ENCODE measurements around the gene DENND5A. TPM values are rescaled to one million over a fixed set of nuclear protein-coding genes. Genes with fewer than 3 reads are reported as not detected.
"Not testable (repeated sequence)": the region's sequence is repeated elsewhere in the genome, so short reads cannot be mapped to it uniquely, and the experiment has no call there.

DENND5A gene
- total RNA-seq, 2 experiments from 2014 or later: 40.6 to 44.3 TPM

- H3K36me3 Mint-ChIP-seq (ENCODE audit: low read depth): peaks cover 34% of the 10 kb centered on the region
Observed at GRCh38 chr11:9170450-9170849, 94.7 kb downstream of the DENND5A start.

GRCh38 chr11:9169595-9170295, 95.4 kb downstream of the DENND5A start:
- POLR2A ChIA-PET: no interaction called here

More at GRCh38 chr11:9170450-9170849, 94.7 kb downstream of the DENND5A start:
- DNase-seq (no peak), ATAC-seq (no peak)
- Mint-ChIP-seq H3K27me3 (no peaks in the 10 kb centered on the region), H3K9me3 (no peaks in the 10 kb centered on the region), H3K27ac (no peak overlapping the region), H3K4me1 (ENCODE audit: low read depth) (peaks cover 11% of the 10 kb centered on the region), H3K4me3 (no peak overlapping the region)
- ChIA-PET CTCF (interaction anchor here (1.0 to 1.3 kb wide), 2 partner anchors 336 to 365 kb away, joined by 5 to 7 read pairs; no protein-coding TSS in a partner anchor), POLR2A (interaction anchor here (1.0 kb wide), 1 partner anchor 162 kb away, joined by 3 read pairs; no protein-coding TSS in a partner anchor)
- intact Hi-C loops (cut with micrococcal nuclease): loop anchor here (10.0 kb wide), 1 partner anchor 94 kb away; the partner anchor contains the start of gene DENND5A
- TF ChIP-seq CTCF (IDR thresholded peaks at IDR 0.05): no peak

GRCh38 chr11:9161991-9162390, 103.2 kb downstream of the DENND5A start:
- H3K27me3 Mint-ChIP-seq, POLR2A ChIA-PET, H3K4me3 Mint-ChIP-seq, H3K27ac Mint-ChIP-seq, H3K9me3 Mint-ChIP-seq, DNase-seq, CTCF ChIA-PET, ATAC-seq: not testable (repeated sequence)
- intact Hi-C loops (cut with micrococcal nuclease): loop anchor here (10.0 kb wide), 1 partner anchor 343 kb away; no protein-coding TSS in a partner anchor
- peaks cover 25% of the 10 kb centered on the region for H3K4me1 Mint-ChIP-seq (ENCODE audit: low read depth)
- H3K36me3 Mint-ChIP-seq (ENCODE audit: low read depth): peaks cover 24% of the 10 kb centered on the region

More at GRCh38 chr11:9169595-9170295, 95.4 kb downstream of the DENND5A start:
- Mint-ChIP-seq H3K4me3 (no peak overlapping the region), H3K4me1 (ENCODE audit: low read depth) (peaks cover 9% of the 10 kb centered on the region), H3K9me3 (no peaks in the 10 kb centered on the region), H3K36me3 (ENCODE audit: low read depth) (peaks cover 30% of the 10 kb centered on the region), H3K27me3 (no peaks in the 10 kb centered on the region), H3K27ac (no peak overlapping the region)
- ATAC-seq (peak; percentile 17), DNase-seq (no peak)
- CTCF ChIA-PET: interaction anchor here (1.0 to 1.3 kb wide), 2 partner anchors 337 to 365 kb away, joined by 5 to 7 read pairs; no protein-coding TSS in a partner anchor
- no peak for TF ChIP-seq CTCF (IDR thresholded peaks at IDR 0.05)
- intact Hi-C loops (cut with micrococcal nuclease): loop anchor here (10.0 kb wide), 2 partner anchors 95 to 335 kb away; partner anchors contain the start of gene DENND5A

GRCh38 chr11:9160166-9160565, 105.0 kb downstream of the DENND5A start:
- Mint-ChIP-seq H3K4me3 (no peak overlapping the region), H3K9me3 (no peaks in the 10 kb centered on the region), H3K36me3 (ENCODE audit: low read depth) (peaks cover 21% of the 10 kb centered on the region), H3K4me1 (ENCODE audit: low read depth) (peaks cover 25% of the 10 kb centered on the region), H3K27me3 (no peaks in the 10 kb centered on the region), H3K27ac (peak overlapping the region; percentile 86)
- ATAC-seq (peak; percentile 77), DNase-seq (no peak)
- TF ChIP-seq CTCF (IDR thresholded peaks at IDR 0.05): no peak
- ChIA-PET POLR2A (interaction anchor here (0.6 kb wide), 1 partner anchor 157 kb away, joined by 3 read pairs; no protein-coding TSS in a partner anchor), CTCF (interaction anchor here (0.7 to 1.3 kb wide), 3 partner anchors 23 to 346 kb away, joined by 3 to 5 read pairs (median 4); no protein-coding TSS in a partner anchor)
- intact Hi-C loops (cut with micrococcal nuclease): loop anchor here (10.0 kb wide), 1 partner anchor 345 kb away; no protein-coding TSS in a partner anchor

- Mint-ChIP-seq H3K36me3 (ENCODE audit: low read depth) (peaks cover 21% of the 10 kb centered on the region), H3K4me1 (ENCODE audit: low read depth) (peaks cover 25% of the 10 kb centered on the region), H3K4me3 (no peak overlapping the region), H3K9me3 (no peaks in the 10 kb centered on the region), H3K27me3 (no peaks in the 10 kb centered on the region), H3K27ac (peak overlapping the region; percentile 83)
- peak; percentile 54 for ATAC-seq
- CTCF ChIA-PET: interaction anchor here (2.4 to 2.9 kb wide), 2 partner anchors 21 to 144 kb away, joined by 9 to 13 read pairs; no protein-coding TSS in a partner anchor
- intact Hi-C loops (cut with micrococcal nuclease): no loop called here
- DNase-seq: no peak
- TF ChIP-seq CTCF (IDR thresholded peaks at IDR 0.05): no peak
- POLR2A ChIA-PET: no interaction called here
Observed at GRCh38 chr11:9158898-9159391, 106.2 kb downstream of the DENND5A start.

Measured in activated CD8-positive, alpha-beta T cell treated with anti-CD3 and anti-CD28 coated beads for 36 hours (primary cell).